ENCODE data around the gene GAGE12H. TPM values are rescaled to one million over a fixed set of nuclear protein-coding genes. Genes with fewer than 3 reads are reported as not detected.
"Not testable (repeated sequence)": the region's sequence is repeated elsewhere in the genome, so short reads cannot be mapped to it uniquely, and the experiment has no call there.

Gene GAGE12H
- total RNA-seq = not detected

DNA sequence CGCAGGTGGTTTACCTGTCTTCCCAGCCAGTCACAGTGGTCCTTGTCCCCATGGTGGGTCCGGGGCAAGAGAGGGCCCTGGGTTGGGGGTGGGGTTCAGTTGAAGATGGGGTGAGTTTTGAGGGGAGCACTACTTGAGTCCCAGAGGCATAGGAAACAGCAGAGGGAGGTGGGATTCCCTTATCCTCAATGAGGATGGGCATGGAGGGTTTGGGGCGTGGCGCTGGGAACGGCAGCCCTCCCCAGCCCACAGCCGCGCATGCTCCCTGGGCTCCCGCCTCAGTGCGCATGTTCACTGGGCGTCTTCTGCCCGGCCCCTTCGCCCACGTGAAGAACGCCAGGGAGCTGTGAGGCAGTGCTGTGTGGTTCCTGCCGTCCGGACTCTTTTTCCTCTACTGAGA, at the start of gene GAGE12H:
Gene GAGE12H, plus strand, starts transcription at position 301 of the 400 bp plus-strand sequence. CDS start 1,155 bp downstream, outside the sequence.
- not testable (repeated sequence) for DNase-seq (ENCODE audit: low read depth in 2 of 3, low spot score in 2 of 3)

GRCh38 chrX:49531877-49532276, 47.9 kb upstream of the GAGE12H start, which contains the start of gene GAGE12C:
Gene GAGE12C (plus strand): TSS chrX:49532177. CDS start chrX:49533332, 1,155 bp downstream.
- DNase-seq (ENCODE audit: low read depth in 2 of 3, low spot score in 2 of 3) = not testable (repeated sequence)

- DNase-seq (ENCODE audit: low read depth in 2 of 3, low spot score in 2 of 3) = not testable (repeated sequence)
Measured at GRCh38 chrX:49541433-49541832, 38.3 kb upstream of the GAGE12H start, which contains the start of gene GAGE12D. Gene GAGE12D (plus strand): TSS chrX:49541733. CDS start chrX:49542888, 1,155 bp downstream.

- not testable (repeated sequence) for DNase-seq (ENCODE audit: low read depth in 2 of 3, low spot score in 2 of 3)
Measured at GRCh38 chrX:49550989-49551388, 28.8 kb upstream of the GAGE12H start, which contains the start of gene GAGE12E. Gene GAGE12E (plus strand): TSS chrX:49551289. CDS start chrX:49552444, 1,155 bp downstream.

DNA sequence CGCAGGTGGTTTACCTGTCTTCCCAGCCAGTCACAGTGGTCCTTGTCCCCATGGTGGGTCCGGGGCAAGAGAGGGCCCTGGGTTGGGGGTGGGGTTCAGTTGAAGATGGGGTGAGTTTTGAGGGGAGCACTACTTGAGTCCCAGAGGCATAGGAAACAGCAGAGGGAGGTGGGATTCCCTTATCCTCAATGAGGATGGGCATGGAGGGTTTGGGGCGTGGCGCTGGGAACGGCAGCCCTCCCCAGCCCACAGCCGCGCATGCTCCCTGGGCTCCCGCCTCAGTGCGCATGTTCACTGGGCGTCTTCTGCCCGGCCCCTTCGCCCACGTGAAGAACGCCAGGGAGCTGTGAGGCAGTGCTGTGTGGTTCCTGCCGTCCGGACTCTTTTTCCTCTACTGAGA, 19.2 kb upstream of the GAGE12H start, which contains the start of gene GAGE12F:
Gene GAGE12F, plus strand, starts transcription at position 301 of the 400 bp plus-strand sequence. CDS start 1,155 bp downstream, outside the sequence.
- not testable (repeated sequence) for DNase-seq (ENCODE audit: low read depth in 2 of 3, low spot score in 2 of 3)

DNA sequence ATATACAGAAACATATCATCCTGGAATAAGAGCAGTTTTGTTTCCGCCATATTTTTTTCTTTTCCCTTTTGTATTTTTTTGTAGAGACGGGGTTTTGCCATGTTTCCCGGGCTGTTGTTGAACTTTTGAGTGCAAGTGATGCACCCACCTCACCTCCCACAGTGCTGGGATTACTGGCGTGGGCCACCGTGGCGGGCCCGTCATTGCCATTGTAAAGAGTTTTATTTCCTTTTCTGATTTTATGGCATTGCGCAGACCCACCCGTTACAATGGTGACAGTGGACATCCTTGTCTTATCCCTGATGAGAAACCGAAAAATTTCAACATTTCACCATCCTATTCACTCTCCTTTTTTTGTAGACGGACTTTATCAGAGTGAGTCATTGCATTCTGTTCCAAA, 11.0 kb upstream of the GAGE12H start:
- not testable (repeated sequence) for DNase-seq (ENCODE audit: low read depth in 2 of 3, low spot score in 2 of 3)

DNA sequence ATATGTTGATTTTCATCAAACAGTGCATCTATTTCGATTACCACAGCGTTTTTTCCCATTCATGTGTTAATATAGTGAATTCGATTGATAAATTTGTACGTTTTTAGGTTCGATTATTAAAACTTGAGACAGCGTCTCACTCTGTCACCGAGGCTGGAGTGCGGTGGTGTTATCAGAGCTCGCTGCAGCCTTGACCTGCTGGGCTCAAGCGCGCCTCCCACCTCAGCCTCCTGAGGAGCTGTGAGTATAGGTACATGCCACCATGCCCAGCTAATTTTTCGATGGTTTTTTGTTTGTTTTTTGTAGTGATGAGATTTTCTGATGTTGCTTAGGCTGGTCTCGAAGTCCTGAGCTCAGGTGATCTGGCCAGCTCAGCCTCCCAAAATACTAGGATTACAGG, 10.6 kb upstream of the GAGE12H start:
- not testable (repeated sequence) for DNase-seq (ENCODE audit: low read depth in 2 of 3, low spot score in 2 of 3)

DNA sequence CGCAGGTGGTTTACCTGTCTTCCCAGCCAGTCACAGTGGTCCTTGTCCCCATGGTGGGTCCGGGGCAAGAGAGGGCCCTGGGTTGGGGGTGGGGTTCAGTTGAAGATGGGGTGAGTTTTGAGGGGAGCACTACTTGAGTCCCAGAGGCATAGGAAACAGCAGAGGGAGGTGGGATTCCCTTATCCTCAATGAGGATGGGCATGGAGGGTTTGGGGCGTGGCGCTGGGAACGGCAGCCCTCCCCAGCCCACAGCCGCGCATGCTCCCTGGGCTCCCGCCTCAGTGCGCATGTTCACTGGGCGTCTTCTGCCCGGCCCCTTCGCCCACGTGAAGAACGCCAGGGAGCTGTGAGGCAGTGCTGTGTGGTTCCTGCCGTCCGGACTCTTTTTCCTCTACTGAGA, 9.6 kb upstream of the GAGE12H start, which contains the start of gene GAGE12G:
Gene GAGE12G, plus strand, starts transcription at position 301 of the 400 bp plus-strand sequence. CDS start 1,155 bp downstream, outside the sequence.
- DNase-seq (ENCODE audit: low read depth in 2 of 3, low spot score in 2 of 3) = not testable (repeated sequence)

DNA sequence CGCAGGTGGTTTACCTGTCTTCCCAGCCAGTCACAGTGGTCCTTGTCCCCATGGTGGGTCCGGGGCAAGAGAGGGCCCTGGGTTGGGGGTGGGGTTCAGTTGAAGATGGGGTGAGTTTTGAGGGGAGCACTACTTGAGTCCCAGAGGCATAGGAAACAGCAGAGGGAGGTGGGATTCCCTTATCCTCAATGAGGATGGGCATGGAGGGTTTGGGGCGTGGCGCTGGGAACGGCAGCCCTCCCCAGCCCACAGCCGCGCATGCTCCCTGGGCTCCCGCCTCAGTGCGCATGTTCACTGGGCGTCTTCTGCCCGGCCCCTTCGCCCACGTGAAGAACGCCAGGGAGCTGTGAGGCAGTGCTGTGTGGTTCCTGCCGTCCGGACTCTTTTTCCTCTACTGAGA, 9.4 kb downstream of the GAGE12H start, which contains the start of gene GAGE2A:
Gene GAGE2A, plus strand, starts transcription at position 301 of the 400 bp plus-strand sequence. CDS start 1,155 bp downstream, outside the sequence.
- not testable (repeated sequence) for DNase-seq (ENCODE audit: low read depth in 2 of 3, low spot score in 2 of 3)

GRCh38 chrX:49589769-49590478, 10.2 kb downstream of the GAGE12H start:
- DNase-seq (ENCODE audit: low read depth in 2 of 3, low spot score in 2 of 3) = not testable (repeated sequence)

- DNase-seq (ENCODE audit: low read depth in 2 of 3, low spot score in 2 of 3) = not testable (repeated sequence)
Measured at GRCh38 chrX:49590488-49590887, 10.7 kb downstream of the GAGE12H start.

- DNase-seq (ENCODE audit: low read depth in 2 of 3, low spot score in 2 of 3) = not testable (repeated sequence)
Measured at GRCh38 chrX:49598720-49599119, 19.0 kb downstream of the GAGE12H start, which contains the start of gene GAGE1. Gene GAGE1 (plus strand): TSS chrX:49599020. CDS start chrX:49600175, 1,155 bp downstream.

DNA sequence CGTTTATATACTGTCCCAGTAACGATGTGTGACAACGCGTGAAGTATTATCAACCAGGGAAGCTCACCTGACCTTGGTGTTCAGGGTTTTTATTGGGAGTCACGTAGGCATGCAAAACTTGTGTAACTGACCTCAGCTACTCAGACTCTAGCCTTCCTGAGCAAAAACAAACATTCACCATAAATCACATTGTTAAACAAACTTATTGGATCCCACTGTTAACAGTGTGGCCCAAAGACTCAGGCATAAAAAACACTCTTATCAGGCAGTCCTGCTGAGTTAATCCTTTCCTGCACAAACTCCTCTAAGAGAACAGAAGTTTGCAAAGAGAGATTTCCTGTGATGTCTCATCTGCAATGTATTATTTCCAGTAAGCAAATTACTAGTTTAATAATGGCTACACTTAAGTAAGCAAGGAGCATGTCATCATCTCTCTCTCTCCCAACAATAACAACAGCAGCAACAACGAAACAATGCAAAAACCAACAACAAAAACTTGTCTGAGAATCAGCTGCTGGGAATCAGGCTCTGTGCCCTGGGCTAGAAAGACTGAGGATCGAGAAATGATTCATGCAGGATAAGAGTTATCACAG, 31.1 kb downstream of the GAGE12H start:
- DNase-seq (ENCODE audit: low read depth in 2 of 3, low spot score in 2 of 3) = no peak

- DNase-seq (ENCODE audit: low read depth in 2 of 3, low spot score in 2 of 3) = no peak
Measured at GRCh38 chrX:49618574-49618973, 38.8 kb downstream of the GAGE12H start.

DNA sequence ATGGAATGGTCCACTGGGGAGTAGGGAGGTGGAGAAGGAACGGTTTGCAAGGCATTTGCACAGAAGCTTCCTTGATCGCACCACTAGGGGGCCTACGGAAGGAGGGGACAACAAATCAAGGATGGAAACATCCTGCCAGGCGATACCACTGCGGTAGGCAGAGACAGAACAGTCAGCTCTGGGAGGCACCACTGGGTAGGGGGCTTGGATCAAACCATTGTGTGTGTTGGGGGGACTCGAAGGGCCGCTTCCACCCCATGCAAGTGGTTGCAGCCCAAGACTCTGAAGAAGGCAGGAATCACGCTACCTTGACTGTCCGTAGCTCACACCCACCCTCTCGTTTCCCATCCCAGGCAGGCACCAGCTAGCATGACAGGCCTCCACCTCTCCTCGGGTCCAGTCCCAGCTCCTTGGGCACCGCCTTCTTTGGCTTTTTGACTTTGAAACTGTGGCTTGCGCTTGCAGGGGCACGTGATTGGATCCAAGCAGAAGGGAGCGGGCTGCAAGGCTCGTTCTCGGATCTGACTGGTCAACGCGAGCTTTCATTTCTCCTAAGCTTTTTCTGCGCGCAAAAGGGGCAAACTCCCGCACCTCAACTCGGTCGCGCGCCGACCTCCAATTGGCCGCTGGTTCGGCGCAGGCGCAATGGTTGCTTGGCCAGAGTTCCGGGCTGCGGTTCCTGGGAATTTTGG, 47.5 kb downstream of the GAGE12H start:
- peak in 2 of 3 donors; percentile 41 to 43 for DNase-seq (ENCODE audit: low read depth in 2 of 3, low spot score in 2 of 3)

Small RNA genes lying within 50 kb of the gene (small RNA-seq; reads per million reads assigned to genes)
- not detected for gene GAGE12B

Other genes starting within 250 kb of the GAGE12H start
- not detected for gene GAGE13, start 248.4 kb upstream of the GAGE12H start, total RNA-seq
- not detected for gene GAGE12C, start 47.8 kb upstream of the GAGE12H start, total RNA-seq
- not detected for gene GAGE12D, start 38.2 kb upstream of the GAGE12H start, total RNA-seq
- not detected for gene GAGE12E, start 28.7 kb upstream of the GAGE12H start, total RNA-seq
- gene GAGE12F, start 19.1 kb upstream of the GAGE12H start, total RNA-seq = not detected
- gene GAGE12G, start 9.5 kb upstream of the GAGE12H start, total RNA-seq = not detected
- gene GAGE2A, start 9.5 kb downstream of the GAGE12H start, total RNA-seq = not detected
- not detected for gene GAGE1, start 19.1 kb downstream of the GAGE12H start, total RNA-seq
- gene PAGE1, start 116.0 kb downstream of the GAGE12H start, total RNA-seq = not detected
- gene PAGE4, start 249.4 kb downstream of the GAGE12H start, total RNA-seq = not detected